ENCODE results near the gene PAGE2. TPM values are rescaled to one million over a fixed set of nuclear protein-coding genes. Genes with fewer than 3 reads are reported as not detected.

Gene PAGE2
- total and polyA plus RNA-seq, 2 of the 13 experiments (the other 11 are each of a cell fraction or from before 2014, with no cell fraction given) = not detected

- Histone ChIP-seq H3K4me3 (replicated peaks in 1 of 3; ENCODE audit: insufficient read depth in 1 of 3, low read depth in 2 of 3, low read length in 3 of 3) (no peak overlapping the region), H3K36me3 (replicated peaks in 1 of 2; ENCODE audit: control insufficient read depth in 1 of 2, insufficient read depth in 2 of 2, low read length in 2 of 2) (no peaks in the 10 kb centered on the region), H3K79me2 (ENCODE audit: insufficient read depth, low read length) (no peaks in the 10 kb centered on the region), H3K4me1 (ENCODE audit: insufficient read depth, low read length) (no peaks in the 10 kb centered on the region), H3K27ac (ENCODE audit: extremely low read length, insufficient read depth, low read length) (no peak overlapping the region), H2AFZ (ENCODE audit: low read length) (no peak overlapping the region), H4K20me1 (ENCODE audit: insufficient read depth, low read length) (no peaks in the 10 kb centered on the region), H3K9ac (ENCODE audit: insufficient read depth, low read depth, low read length) (no peak overlapping the region), H3K9me3 (ENCODE audit: low read length) (no peaks in the 10 kb centered on the region), H3K4me2 (ENCODE audit: low read depth, low read length) (no peak overlapping the region), H3K27me3 (ENCODE audit: control insufficient read depth in 1 of 2, insufficient read depth in 2 of 2, low read length in 2 of 2) (no peaks in the 10 kb centered on the region)
- DNase-seq (ENCODE audit: low spot score) (no peak), ATAC-seq (no peak), FAIRE-seq (no peak)
- CTCF ChIA-PET (ENCODE audit: low intra/inter-chr PET ratio, low total read pairs) = no interaction called here
- POLR2A ChIA-PET = no interaction called here
- 0% methylated on average over 1 of the region's 2 CpGs for WGBS (ENCODE audit: low lambda C conversion rate)
- intact Hi-C loops (cut with micrococcal nuclease; ENCODE audit: unreplicated experiment) (no loop called here), in situ Hi-C loops (cut with HindIII; ENCODE audit: extremely low pct_ligation_motif_present, low pct_unique_long_range_greater_than_20kb) (loop anchor here (25.0 kb wide), 1 partner anchor 583 kb away; the partner anchor contains the start of gene RRAGB)
- no TSS peak for BruUV-seq (replicated peaks)
- TF ChIP-seq TFAP4 (IDR thresholded peaks at IDR 0.05; ENCODE audit: borderline replicate concordance, low read depth) (no peak), ZBTB33 (CRISPR knock-in tag; IDR thresholded peaks at IDR 0.05) (no peak), LRRFIP1 (CRISPR knock-in tag; conservative IDR thresholded peaks at IDR 0.05) (no peak), NR2F2 (IDR thresholded peaks at IDR 0.05; ENCODE audit: borderline replicate concordance, low read depth) (no peak), MAX (IDR thresholded peaks at IDR 0.05) (no peak), ETV6 (CRISPR knock-in tag; conservative IDR thresholded peaks at IDR 0.05) (no peak), ZBTB44 (CRISPR knock-in tag; IDR thresholded peaks at IDR 0.05) (no peak), ZBTB2 (CRISPR knock-in tag; IDR thresholded peaks at IDR 0.05; ENCODE audit: low read depth) (no peak), GATAD2A (CRISPR knock-in tag; IDR thresholded peaks at IDR 0.05) (no peak), ZUFSP (CRISPR knock-in tag; IDR thresholded peaks at IDR 0.05; ENCODE audit: borderline replicate concordance) (no peak)
Measured at GRCh38 chrX:55129361-55129760, 40.5 kb downstream of the PAGE2 start.
